ENCODE data around the gene SPECC1.

The SPECC1 gene

GRCh38 chr17:20133517-20133916 is 124.4 kb downstream of the SPECC1 start:
- no peak for DNase-seq

DNA sequence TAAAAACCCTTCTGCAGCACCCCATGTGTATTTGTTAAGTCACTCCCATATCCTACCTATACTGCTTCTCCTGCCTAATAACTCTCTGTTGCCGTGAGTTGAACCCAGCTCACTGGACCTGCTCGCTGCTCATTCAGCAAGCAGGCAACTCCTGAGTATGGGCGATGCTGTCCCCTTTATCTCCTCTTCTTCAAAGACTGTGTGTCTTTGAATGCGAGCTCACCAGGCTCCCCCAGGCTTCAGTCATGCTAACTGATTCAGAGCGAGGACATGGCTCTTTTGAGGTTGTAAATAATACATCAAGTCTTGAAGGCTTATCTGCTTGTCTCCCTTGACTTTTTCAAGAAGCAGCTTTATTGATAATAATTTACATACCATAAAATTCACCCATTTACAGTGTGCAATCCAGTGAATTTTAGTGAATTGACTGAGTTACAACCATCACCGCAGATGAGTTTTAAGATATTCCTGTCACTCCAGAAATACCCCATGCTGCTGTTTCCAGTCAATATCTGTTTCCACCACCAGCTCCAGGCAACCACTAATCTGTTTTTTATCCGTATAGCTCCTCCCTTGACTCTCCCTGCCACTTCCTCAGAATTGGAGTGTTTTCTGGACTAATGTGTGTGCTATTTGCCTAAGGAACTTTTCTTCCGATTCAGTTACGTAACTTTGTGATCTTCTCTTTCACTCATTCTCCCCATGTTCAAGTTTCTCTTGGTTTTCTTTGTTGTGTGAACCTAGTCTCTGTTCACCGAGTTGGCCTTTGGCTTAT is 132.2 kb downstream of the SPECC1 start:
- DNase-seq, result no peak

- DNase-seq, result no peak
Measured at GRCh38 chr17:20142268-20142667, 133.1 kb downstream of the SPECC1 start.

- DNase-seq, result no peak
Measured at GRCh38 chr17:20143740-20144139, 134.6 kb downstream of the SPECC1 start.

GRCh38 chr17:20145567-20145966 is 136.4 kb downstream of the SPECC1 start:
- DNase-seq, result no peak

DNA sequence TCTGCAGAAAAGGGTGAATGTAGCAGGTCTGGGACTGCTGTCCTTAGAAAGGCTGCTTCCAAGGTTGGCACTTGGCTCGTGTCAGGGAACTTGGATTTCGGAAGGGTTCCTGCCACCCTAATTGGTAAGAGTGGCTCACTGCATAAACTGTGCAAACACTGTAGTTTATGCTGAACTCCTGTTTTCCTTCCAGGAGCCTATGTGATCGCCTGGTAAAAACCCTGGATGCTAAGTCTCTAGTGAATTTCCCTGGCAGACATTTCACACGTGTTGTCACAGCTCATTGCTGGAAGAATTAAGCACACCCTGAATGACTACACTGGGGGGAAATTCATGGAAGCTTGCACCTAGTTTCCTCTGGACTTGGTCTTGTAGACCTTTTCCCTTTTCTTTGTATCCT is 140.1 kb downstream of the SPECC1 start:
- no peak for DNase-seq

DNA sequence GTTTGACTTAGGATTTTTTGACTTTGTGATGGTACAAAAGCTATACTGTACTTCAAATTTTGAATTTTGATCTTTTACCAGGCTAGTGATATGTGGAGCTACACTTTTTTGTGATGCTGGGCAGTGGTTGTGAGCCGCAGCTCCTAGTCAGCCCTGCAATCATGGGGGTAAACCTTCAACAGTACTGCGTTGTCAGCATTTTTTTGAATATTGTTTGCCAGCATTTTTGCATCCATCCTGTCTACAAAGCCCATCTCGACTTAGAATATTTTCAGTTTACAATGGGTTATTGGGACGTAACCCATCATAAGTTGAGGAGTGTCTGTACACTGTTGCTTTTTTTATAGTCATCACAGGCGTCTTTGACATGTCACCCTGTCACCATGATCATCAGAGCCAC is 142.0 kb downstream of the SPECC1 start:
- DNase-seq, result no peak

DNA sequence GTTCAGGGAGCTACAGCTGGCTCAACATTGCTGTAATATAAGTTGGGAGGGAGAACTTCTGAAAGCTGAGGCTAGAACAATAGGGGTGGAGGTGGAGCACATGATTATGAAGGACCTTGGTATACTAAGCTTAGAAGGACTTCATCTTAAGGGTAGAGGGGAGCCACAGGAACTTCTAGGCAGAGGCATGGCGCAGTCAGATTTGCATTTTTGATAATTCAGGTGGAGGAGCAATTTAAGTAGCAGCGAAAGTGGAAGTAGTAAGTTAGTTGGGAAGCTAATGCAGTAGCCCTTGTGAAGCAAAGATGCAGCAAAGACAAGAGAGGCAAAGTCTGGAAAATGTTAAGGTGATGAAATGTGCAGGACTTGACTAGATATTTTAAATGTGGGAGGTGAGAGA is 144.1 kb downstream of the SPECC1 start:
- no peak for DNase-seq

DNA sequence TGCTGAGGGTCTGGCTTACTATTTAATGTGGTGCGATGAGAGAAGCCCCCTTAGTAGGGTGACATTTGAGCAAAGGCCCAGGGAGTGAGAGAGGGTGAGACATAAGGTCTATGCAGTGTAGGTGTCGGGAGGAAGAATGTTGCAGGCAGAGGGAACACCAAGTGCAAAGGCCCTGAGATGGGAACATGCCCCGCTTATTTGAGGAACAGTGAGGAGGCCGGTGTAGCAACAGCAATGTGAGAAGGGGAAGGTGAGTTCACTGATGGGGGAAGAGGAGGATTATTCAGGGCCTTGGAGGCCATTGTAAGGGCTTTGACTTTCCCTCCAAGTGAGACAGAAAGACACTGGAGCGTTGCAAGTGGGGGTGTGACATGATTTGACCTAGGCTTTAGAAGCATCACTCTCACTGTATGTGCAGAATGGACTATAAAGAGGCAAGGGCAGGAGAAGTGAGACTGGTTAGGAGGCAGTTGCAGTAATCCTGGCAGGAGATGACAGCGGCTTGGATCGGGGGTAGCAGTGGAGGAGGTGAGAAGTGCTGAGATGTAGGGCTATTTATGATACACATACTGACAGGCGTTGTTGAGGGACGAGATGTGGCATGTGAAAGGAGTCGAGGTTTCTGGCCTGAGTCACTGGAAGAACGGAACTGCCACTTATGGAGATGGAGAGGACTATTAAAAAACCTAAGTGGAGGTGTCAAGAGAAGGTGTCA is 145.3 kb downstream of the SPECC1 start:
- no peak for DNase-seq

DNA sequence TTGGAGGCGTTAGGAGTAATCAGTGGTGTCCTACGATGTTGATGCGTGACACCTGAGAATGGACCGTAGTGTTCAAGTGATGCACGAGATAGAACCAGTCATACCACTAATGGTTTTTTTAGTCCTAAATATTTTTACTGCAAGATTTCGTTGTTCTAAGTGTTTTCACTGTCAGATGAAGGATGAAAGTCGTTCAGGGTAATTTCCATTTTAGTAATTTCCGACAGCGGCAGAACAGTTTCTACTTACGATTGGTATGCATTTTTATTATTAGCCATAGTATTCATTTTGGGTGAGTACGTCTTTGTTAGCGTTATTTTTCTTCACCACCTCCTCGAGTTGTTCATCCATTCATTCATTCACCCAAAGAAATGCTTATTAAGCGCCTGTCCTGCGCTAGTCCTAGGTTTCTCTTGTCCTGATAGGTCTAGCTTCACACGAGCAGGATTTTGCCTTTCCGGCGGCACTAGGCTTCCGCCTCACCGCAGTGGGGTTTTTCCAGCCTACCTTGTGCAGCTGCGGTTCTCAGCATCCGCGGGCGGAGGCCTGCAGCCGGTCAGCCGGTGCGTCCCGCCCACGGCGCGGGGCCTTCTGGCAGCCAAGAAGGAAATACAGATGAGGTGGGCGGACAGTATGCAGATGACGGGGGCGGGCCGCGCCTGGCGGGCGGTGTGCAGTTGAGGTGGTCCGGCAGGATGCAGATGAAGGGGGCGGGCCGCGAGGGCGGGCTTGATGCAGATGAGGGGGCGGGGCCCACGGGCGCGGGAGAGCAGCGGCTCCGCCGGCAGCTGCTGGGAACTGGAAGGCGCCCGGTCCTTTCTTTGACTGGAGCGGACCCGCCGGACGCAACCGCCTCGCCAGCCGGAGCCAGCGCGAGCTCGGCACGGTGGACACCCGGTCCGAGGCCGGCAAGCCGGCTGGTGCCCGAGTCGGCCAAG is 146.4 kb downstream of the SPECC1 start:
- DNase-seq, result peak; percentile 95

DNA sequence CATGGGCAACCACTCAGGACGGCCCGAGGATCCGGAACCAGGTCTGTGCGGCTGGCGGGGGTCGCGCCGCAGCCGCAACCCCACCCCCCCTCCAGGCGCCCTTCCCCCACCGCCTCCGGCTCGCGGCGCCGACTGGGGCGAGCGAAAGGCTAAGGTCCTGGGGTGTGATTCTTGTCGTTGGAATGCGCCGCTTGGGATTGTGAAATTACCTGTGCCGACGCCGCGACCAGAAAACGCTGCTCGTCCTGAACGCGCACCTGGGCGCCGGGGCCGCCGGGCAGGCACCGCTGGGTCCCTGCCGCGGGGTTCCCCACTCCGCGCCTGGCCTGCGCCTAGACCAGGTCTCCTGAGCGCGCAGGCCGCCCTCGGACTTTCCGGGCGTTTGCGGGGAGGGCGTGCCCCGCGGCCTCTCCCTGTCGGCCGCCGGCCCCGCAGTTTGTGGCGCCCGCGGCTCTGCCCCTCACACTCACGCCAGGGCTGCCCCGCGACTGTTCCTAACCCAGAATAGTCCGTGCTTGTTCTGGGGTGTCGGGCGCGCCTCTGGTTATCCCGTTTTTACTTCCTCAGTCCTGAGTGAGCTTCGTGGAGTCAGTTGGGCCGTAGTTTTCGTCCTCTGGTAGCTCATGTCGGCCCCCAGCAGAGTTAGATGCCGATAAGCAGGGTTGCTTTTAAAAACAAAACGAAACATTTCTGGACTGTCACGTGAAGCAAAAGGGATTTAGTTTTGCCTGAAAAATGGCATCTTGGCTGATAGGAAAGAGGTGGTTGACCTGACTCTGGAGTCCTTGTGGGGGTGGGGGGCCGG is 147.2 kb downstream of the SPECC1 start:
- peak; percentile 33 for DNase-seq

DNA sequence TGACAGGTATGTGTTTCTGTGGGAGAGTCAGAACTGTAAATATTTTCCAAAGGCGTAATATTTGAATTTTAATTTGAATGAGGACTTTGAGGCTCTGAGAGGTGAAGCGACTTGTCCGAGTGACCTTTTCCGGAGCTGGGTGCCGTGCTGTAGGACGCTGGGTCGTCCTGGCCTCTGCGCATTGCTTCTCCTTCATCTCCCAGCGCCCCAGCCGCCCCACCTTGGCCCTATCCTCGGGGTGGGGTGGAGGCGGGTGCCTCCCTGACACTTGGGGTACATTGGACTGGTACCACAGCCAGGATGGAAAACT is 147.8 kb downstream of the SPECC1 start:
- no peak for DNase-seq

- DNase-seq, result no peak
Measured at GRCh38 chr17:20158580-20158979, 149.4 kb downstream of the SPECC1 start.

DNA sequence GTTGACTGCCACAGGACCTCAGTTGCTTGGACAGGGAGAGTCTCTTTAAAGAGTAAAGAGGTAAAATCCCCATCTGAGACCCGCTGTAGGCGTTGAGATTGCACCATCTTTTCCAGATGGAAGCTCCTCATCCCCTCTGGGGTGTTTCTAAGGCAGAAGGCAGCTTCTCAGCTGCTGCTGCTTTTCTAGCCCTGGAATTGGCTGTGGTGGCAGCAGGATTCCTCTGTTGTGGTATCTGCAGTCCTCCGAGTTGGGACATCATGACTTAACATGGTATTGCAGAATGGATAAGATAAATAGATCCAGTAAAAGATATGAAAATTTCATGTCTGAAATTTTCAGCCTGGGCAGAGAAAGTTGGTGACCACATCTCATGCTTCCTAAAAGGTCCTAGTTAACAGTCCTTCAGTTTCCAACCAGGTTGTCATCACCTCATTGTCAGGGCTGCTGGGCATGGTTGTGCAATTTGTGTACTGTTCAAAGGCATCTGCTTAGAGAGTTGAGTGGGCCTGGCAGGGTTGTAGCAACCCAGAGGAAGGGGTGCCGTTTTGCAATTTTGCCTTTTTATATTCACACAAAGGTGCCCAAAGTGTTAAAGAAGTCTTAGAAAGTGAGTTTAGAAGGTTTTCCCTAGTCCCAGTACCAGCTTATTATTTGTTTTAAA is 150.4 kb downstream of the SPECC1 start:
- DNase-seq, result no peak

GRCh38 chr17:20165516-20165915 is 156.4 kb downstream of the SPECC1 start:
- DNase-seq, result peak; percentile 33

- no peak for DNase-seq
Measured at GRCh38 chr17:20170085-20170484, 160.9 kb downstream of the SPECC1 start.

DNA sequence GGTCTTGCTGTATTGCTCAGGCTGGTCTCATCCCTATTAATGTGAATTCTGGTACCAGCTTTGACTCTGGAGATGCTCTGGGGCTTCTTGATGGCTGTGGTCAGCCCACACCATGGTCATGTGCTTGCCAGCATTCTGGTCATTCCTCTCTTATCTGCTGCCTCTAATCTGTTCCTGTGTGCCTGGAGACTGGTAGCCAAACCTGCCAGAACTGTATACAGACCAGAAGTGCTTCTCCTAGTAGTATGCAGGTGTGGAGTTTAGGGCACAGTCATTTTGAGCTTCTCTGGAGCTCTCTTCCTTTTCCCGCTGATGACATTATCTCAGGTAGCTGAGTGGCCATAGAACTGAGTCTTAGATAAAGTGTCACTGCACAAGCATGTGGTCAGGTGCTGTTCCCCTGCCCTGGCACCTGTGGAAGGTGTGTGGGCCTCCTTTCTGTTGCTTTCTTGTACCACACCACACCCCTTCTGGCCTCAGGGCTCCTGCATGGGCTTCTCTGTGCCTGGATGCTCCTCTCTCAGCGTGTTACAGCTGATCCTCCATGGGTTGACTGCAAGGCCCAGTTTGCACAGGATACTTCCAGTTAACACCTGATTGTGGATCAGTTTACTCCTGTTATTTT is 162.7 kb downstream of the SPECC1 start:
- DNase-seq, result no peak

DNA sequence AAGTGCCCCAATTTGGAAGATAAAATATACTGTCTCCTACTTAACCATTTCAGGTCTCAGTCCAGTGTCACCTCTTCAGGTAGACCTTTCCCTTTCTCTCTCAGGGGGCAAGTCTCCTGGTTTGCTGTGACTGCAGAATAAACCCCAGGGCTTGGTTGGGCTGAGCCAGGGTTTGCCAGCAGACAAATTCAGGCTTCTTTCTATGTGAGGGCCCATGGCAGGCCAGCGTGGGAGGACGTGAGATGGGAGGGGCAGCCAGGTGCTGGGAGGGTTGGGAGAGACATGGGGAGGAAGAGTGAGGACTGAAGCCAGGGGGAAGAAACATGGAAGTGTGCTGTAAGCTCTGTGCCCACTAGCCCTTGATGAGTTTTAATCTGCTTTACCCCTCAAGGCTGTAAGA is 163.2 kb downstream of the SPECC1 start:
- no peak for DNase-seq

DNA sequence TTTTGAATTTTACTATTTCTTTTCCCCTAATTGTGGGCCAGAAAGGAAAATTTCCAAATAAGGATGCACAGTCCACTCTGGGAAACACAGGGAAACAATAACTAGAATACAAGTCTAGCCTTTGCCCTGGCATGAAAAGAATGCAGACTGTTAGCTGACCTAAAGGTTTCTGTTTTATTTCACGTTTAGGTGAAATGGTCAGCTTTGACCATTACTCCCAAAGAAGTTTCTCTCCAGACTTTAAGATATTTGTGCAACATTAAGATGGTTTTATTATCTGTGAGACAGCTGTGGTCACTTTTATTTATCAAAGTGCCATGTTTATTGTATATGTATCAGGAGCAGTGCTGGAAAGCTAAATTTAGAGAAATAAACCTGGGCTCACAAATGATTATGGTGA is 163.9 kb downstream of the SPECC1 start:
- no peak for DNase-seq

GRCh38 chr17:20174588-20175265 is 165.6 kb downstream of the SPECC1 start:
- no peak for DNase-seq

DNA sequence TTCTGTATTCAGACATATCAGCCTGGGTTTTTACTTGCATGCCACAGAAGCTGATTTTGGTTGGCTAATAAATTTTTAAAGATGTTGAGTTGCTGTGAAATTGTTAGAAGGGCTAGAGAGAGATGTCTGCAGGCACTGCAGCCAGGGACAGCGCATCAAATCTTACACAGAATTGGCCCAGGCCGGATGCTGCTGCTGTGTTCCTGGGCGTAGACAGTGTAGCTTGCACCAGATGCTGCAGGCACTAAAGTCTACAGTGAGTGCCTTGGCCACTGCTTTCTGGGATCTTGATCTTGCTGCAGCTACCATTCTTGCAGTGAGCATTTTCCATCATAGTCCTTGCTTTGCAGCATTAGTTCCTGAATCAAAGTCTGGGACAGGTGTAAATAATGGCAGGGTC is 169.9 kb downstream of the SPECC1 start:
- no peak for DNase-seq

Measured in hematopoietic multipotent progenitor cell treated with erythropoietin and hydrocortisone succinate and interleukin-3 and kit ligand, for 8 days (in vitro differentiated cells).